HCT116 (cell line): ENCODE measurements around the gene CORO6.

Experiments
- CEBPB ChIP-seq: IDR thresholded peaks from 2 replicates; pipeline ENCODE4 v1.6.1; 2012; ENCODE audit warnings: low read depth
- CTCF ChIP-seq, 3 experiments: fragments of 200-600 bp in 1 of 3; sonication (generic) in 1 of 3; IDR thresholded peaks in 2 of 3; conservative IDR thresholded peaks in 1 of 3; 2 replicates each; pipeline ENCODE4 v1.5.1; 2012 to 2017; ENCODE audit warnings: low read depth in 2 of 3, low read length in 2 of 3, antibody characterized with exemption in 1 of 3, borderline replicate concordance in 1 of 3, control low read depth in 1 of 3, mild to moderate bottlenecking in 1 of 3, mixed read lengths in 1 of 3, mixed run types in 1 of 3, moderate library complexity in 1 of 3; ENCODE audit not compliant: insufficient read depth in 1 of 3
- MAX ChIP-seq: IDR thresholded peaks from 2 replicates; pipeline ENCODE4 v1.6.1; 2012
- POLR2A ChIP-seq: IDR thresholded peaks from 2 replicates; pipeline ENCODE4 v1.7.0; 2011; ENCODE audit warnings: borderline replicate concordance; ENCODE audit not compliant: insufficient read depth, insufficient read length; ENCODE audit errors: extremely low read depth
- POLR2AphosphoS5 ChIP-seq: IDR thresholded peaks from 2 replicates; pipeline ENCODE4 v1.6.1; 2011; ENCODE audit warnings: mild to moderate bottlenecking, low read depth, low read length, moderate library complexity
- RAD21 ChIP-seq: IDR thresholded peaks from 2 replicates; pipeline ENCODE4 v1.6.1; 2012; ENCODE audit warnings: low read depth, mild to moderate bottlenecking
- TCF7L2 ChIP-seq: IDR thresholded peaks from 2 replicates; pipeline ENCODE4 v1.7.0; 2011; ENCODE audit warnings: borderline replicate concordance, inconsistent platforms; ENCODE audit not compliant: insufficient read depth, insufficient read length; ENCODE audit errors: extremely low read depth

GRCh38 chr17:29597361-29598172, 25.1 kb downstream of the CORO6 start:
- TF ChIP-seq POLR2AphosphoS5 = no peak
- no peak for TF ChIP-seq POLR2A
- no peak for TF ChIP-seq MAX
- TF ChIP-seq CTCF (IDR thresholded peaks at IDR 0.05 in 2 of 3, conservative IDR thresholded peaks at IDR 0.05 in 1 of 3; ENCODE audit: borderline replicate concordance in 1 of 3, insufficient read depth in 1 of 3, low read depth in 2 of 3, low read length in 2 of 3) = no peak
- no peak for TF ChIP-seq TCF7L2
- TF ChIP-seq CEBPB = no peak
- no peak for TF ChIP-seq RAD21
